ENCODE data around the gene EEF2KMT.

- no peak for TF ChIP-seq CTCF (IDR thresholded peaks at IDR 0.05)
- no peak for TF ChIP-seq ZFX (IDR thresholded peaks at IDR 0.05; ENCODE audit: borderline replicate concordance)
Measured at GRCh38 chr16:5064915-5065314, 32.7 kb downstream of the EEF2KMT start.
